ENCODE results near the gene ITM2B. TPM values are rescaled to one million over a fixed set of nuclear protein-coding genes. Genes with fewer than 3 reads are reported as not detected.

The ITM2B gene
- total and polyA plus RNA-seq, 4 donors, result 371 to 853 (median 469) TPM

GRCh38 chr13:48297131-48297786 lies 64.3 kb downstream of the ITM2B start:
- DNase-seq (no peak), ATAC-seq (ENCODE audit: insufficient read depth, low FRiP score) (no peak)
- H3K36me3 ChIP-seq (ENCODE audit: control insufficient read depth in 4 of 4, insufficient read depth in 4 of 4, low read length in 4 of 4), result peaks cover 0 to 2% (median 0%) of the 10 kb centered on the region in 4 donors
- TF ChIP-seq, protein P1, sequence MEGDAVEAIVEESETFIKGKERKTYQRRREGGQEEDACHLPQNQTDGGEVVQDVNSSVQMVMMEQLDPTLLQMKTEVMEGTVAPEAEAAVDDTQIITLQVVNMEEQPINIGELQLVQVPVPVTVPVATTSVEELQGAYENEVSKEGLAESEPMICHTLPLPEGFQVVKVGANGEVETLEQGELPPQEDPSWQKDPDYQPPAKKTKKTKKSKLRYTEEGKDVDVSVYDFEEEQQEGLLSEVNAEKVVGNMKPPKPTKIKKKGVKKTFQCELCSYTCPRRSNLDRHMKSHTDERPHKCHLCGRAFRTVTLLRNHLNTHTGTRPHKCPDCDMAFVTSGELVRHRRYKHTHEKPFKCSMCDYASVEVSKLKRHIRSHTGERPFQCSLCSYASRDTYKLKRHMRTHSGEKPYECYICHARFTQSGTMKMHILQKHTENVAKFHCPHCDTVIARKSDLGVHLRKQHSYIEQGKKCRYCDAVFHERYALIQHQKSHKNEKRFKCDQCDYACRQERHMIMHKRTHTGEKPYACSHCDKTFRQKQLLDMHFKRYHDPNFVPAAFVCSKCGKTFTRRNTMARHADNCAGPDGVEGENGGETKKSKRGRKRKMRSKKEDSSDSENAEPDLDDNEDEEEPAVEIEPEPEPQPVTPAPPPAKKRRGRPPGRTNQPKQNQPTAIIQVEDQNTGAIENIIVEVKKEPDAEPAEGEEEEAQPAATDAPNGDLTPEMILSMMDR (IDR thresholded peaks at IDR 0.05; ENCODE audit: control extremely low read depth, extremely low read depth), result no peak
- H3K4me3 ChIP-seq, result no peak overlapping the region
- no peaks in the 10 kb centered on the region for H3K27me3 ChIP-seq (ENCODE audit: control insufficient read depth in 3 of 3, insufficient read depth in 3 of 3, low read length in 2 of 3)
- no peak overlapping the region for H3K9ac ChIP-seq (ENCODE audit: insufficient read depth in 1 of 2, low read length in 2 of 2)
- H3K4me1 ChIP-seq (ENCODE audit: control insufficient read depth in 5 of 5, insufficient read depth in 5 of 5, low read length in 5 of 5), result peaks cover 0 to 3% (median 0%) of the 10 kb centered on the region in 5 donors
- 77 to 87% methylated on average over 4 of the region's 4 CpGs for WGBS, 2 donors
- H3K9me3 ChIP-seq (ENCODE audit: control insufficient read depth in 4 of 4, insufficient read depth in 3 of 4, low read length in 3 of 4), result no peaks in the 10 kb centered on the region
- no peak overlapping the region for H3K27ac ChIP-seq (ENCODE audit: low read depth in 1 of 2, low read length in 1 of 2)

- Histone ChIP-seq H3K4me1 (ENCODE audit: control insufficient read depth in 5 of 5, insufficient read depth in 5 of 5, low read length in 5 of 5) (peaks cover 0 to 5% (median under 1%) of the 10 kb centered on the region in 5 donors), H3K27me3 (ENCODE audit: control insufficient read depth in 3 of 3, insufficient read depth in 3 of 3, low read length in 2 of 3) (no peaks in the 10 kb centered on the region), H3K27ac (ENCODE audit: low read depth in 1 of 2, low read length in 1 of 2) (no peak overlapping the region), H3K9ac (ENCODE audit: insufficient read depth in 1 of 2, low read length in 2 of 2) (no peak overlapping the region), H3K4me3 (no peak overlapping the region), H3K9me3 (ENCODE audit: control insufficient read depth in 4 of 4, insufficient read depth in 3 of 4, low read length in 3 of 4) (no peaks in the 10 kb centered on the region), H3K36me3 (ENCODE audit: control insufficient read depth in 4 of 4, insufficient read depth in 4 of 4, low read length in 4 of 4) (peaks cover 0 to 2% (median 0%) of the 10 kb centered on the region in 4 donors)
- 80 to 91% methylated on average over 2 of the region's 2 CpGs for WGBS, 2 donors
- TF ChIP-seq, protein P1 (IDR thresholded peaks at IDR 0.05; ENCODE audit: control extremely low read depth, extremely low read depth), result no peak
- no peak for ATAC-seq (ENCODE audit: insufficient read depth, low FRiP score)
- no peak for DNase-seq
These were observed 66.6 kb downstream of the ITM2B start for GRCh38 chr13:48299591-48299990.

DNA sequence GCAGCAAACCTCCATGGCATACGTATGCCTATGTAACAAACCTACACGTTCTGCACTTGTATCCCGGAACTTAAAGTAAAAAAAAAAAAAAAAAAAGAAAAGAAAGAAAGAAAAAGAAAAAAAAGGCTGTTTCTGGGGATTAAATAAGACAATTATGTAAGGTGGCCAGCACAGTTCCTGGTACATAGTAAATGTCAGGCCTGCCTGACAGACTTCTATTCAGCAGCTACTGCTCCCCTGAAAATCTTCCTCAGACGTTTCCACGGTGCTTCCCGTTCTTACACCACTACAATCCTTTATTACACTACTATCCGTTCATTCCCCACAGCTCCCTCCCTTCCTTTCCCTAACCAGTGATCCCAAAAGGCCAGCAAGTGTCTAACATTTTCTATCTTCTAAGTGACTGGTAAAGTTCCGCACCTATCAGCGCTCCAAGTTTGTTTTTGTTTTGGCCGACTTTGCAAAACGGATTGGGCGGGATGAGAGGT lies 69.9 kb downstream of the ITM2B start:
- ATAC-seq (ENCODE audit: insufficient read depth, low FRiP score) (no peak), DNase-seq (no peak)
- WGBS, 2 donors, result 15 to 16% methylated on average over 12 of the region's 12 CpGs
- peak overlapping the region; percentile 98 for H3K4me3 ChIP-seq
- peak overlapping the region; percentile 100 for H3K27ac ChIP-seq (ENCODE audit: low read depth in 1 of 2, low read length in 1 of 2)
- H3K27me3 ChIP-seq (ENCODE audit: control insufficient read depth in 3 of 3, insufficient read depth in 3 of 3, low read length in 2 of 3), result no peaks in the 10 kb centered on the region
- TF ChIP-seq, protein P1 (IDR thresholded peaks at IDR 0.05; ENCODE audit: control extremely low read depth, extremely low read depth), result no peak
- H3K9me3 ChIP-seq (ENCODE audit: control insufficient read depth in 4 of 4, insufficient read depth in 3 of 4, low read length in 3 of 4), result no peaks in the 10 kb centered on the region
- H3K4me1 ChIP-seq (ENCODE audit: control insufficient read depth in 5 of 5, insufficient read depth in 5 of 5, low read length in 5 of 5), result peaks cover 5 to 14% (median 7%) of the 10 kb centered on the region in 5 donors
- peaks cover 0 to 2% (median under 1%) of the 10 kb centered on the region in 4 donors for H3K36me3 ChIP-seq (ENCODE audit: control insufficient read depth in 4 of 4, insufficient read depth in 4 of 4, low read length in 4 of 4)
- peak overlapping the region; percentile 91 to 99 for H3K9ac ChIP-seq (ENCODE audit: insufficient read depth in 1 of 2, low read length in 2 of 2)
